IMR-90 (cell line): Measurements from ENCODE around the gene KRT10. TPM values are rescaled to one million over a fixed set of nuclear protein-coding genes. Genes with fewer than 3 reads are reported as not detected.

ENCODE experiments used
- ATAC-seq: fragments of 200-7000 bp; cut with Tn5 transposase; 2 replicates; pipeline ENCODE4 v1.9.1; 2020; ENCODE audit warnings: low read depth, mild to moderate bottlenecking, moderate library complexity
- BruUV-seq: library from RNA; stranded (reverse); fragments of 400-500 nt; replicated peaks from 2 replicates; lab custom pipeline; 2021; lab: Mats Ljungman, UMichigan
- CTCF ChIA-PET: fragments of 300-600 bp; formaldehyde crosslinking; extraction: SDS; loops from one replicate; lab custom pipeline; 2021; ENCODE audit warnings: antibody characterized with exemption; lab: Yijun Ruan, JAX
- POLR2A ChIA-PET: fragments of 300-600 bp; sonication (Branson Sonifier 250); formaldehyde crosslinking; loops from one replicate; lab custom pipeline; 2022; ENCODE audit warnings: antibody characterized with exemption; ENCODE audit not compliant: unreplicated experiment; lab: Charles Lee
- DNase-seq: peaks from one replicate; pipeline ENCODE4 v3.0.0; 2013
- H2AFZ ChIP-seq: replicated peaks from 2 replicates; pipeline ENCODE3; 2013; ENCODE audit warnings: low read length, mild to moderate bottlenecking; ENCODE audit not compliant: poor library complexity
- H2AK5ac ChIP-seq: 2 replicates; pipeline ENCODE4 v1.6.1; 2013; ENCODE audit warnings: low read depth, low read length, inconsistent platforms
- H2AK9ac ChIP-seq: replicated peaks from 2 replicates; pipeline ENCODE3; 2013; ENCODE audit warnings: mild to moderate bottlenecking, low read depth, low read length, moderate library complexity; ENCODE audit not compliant: poor library complexity
- H2BK120ac ChIP-seq: 2 replicates; pipeline ENCODE4 v1.6.1; 2013; ENCODE audit warnings: low read depth, low read length, inconsistent platforms
- H2BK15ac ChIP-seq: 3 replicates; pipeline ENCODE4 v1.6.1; 2013; ENCODE audit warnings: low read depth, low read length, inconsistent platforms
- H2BK20ac ChIP-seq: 2 replicates; pipeline ENCODE4 v1.6.1; 2013; ENCODE audit warnings: low read depth, mild to moderate bottlenecking, inconsistent platforms, low read length, moderate library complexity
- H2BK5ac ChIP-seq: 2 replicates; pipeline ENCODE4 v1.6.1; 2013; ENCODE audit warnings: mild to moderate bottlenecking, low read depth, low read length, inconsistent platforms; ENCODE audit not compliant: poor library complexity, severe bottlenecking
- H3K14ac ChIP-seq: replicated peaks from 2 replicates; pipeline ENCODE4 v1.6.1; 2013; ENCODE audit warnings: low read depth, low read length, inconsistent platforms
- H3K18ac ChIP-seq: 2 replicates; pipeline ENCODE4 v1.6.1; 2013; ENCODE audit warnings: low read depth, low read length, control low read depth
- H3K23ac ChIP-seq: 2 replicates; pipeline ENCODE4 v1.6.1; 2013; ENCODE audit warnings: low read depth, low read length, inconsistent platforms
- H3K27ac ChIP-seq: 2 replicates; pipeline ENCODE4 v1.5.1; 2013; ENCODE audit warnings: mild to moderate bottlenecking, control low read depth, low read length; ENCODE audit not compliant: insufficient read depth
- H3K27me3 ChIP-seq: 2 replicates; pipeline ENCODE4 v1.6.1; 2013; ENCODE audit warnings: low read length; ENCODE audit not compliant: control insufficient read depth, insufficient read depth
- H3K36me3 ChIP-seq: 2 replicates; pipeline ENCODE4 v1.6.1; 2013; ENCODE audit warnings: low read length, mixed read lengths; ENCODE audit not compliant: control insufficient read depth, insufficient read depth
- H3K4ac ChIP-seq: 2 replicates; pipeline ENCODE4 v1.6.1; 2013; ENCODE audit warnings: low read depth, low read length, inconsistent platforms
- H3K4me1 ChIP-seq: 2 replicates; pipeline ENCODE4 v1.6.1; 2013; ENCODE audit warnings: low read length, mixed read lengths; ENCODE audit not compliant: control insufficient read depth, insufficient read depth
- H3K4me2 ChIP-seq: 2 replicates; pipeline ENCODE4 v1.6.1; 2013; ENCODE audit warnings: low read depth, mild to moderate bottlenecking, control low read depth, low read length, moderate library complexity
- H3K4me3 ChIP-seq: 2 replicates; pipeline ENCODE4 v1.5.1; 2013; ENCODE audit warnings: low read depth, mild to moderate bottlenecking, control low read depth, low read length, moderate library complexity; ENCODE audit not compliant: insufficient read depth
- H3K56ac ChIP-seq: 2 replicates; pipeline ENCODE4 v1.6.1; 2013; ENCODE audit warnings: low read length, inconsistent platforms; ENCODE audit not compliant: insufficient read depth; ENCODE audit errors: extremely low read depth
- H3K79me1 ChIP-seq, 2 experiments: 2 replicates each; pipeline ENCODE4 v1.6.1; 2013; ENCODE audit warnings: low read length in 2 of 2, inconsistent platforms in 1 of 2, low read depth in 1 of 2
- H3K9ac ChIP-seq: 2 replicates; pipeline ENCODE4 v1.6.1; 2013; ENCODE audit warnings: low read depth, low read length, control low read depth
- H3K9me1 ChIP-seq: 2 replicates; pipeline ENCODE4 v1.6.1; 2013; ENCODE audit warnings: low read length, inconsistent platforms; ENCODE audit not compliant: insufficient read depth
- H3K9me3 ChIP-seq: 2 replicates; pipeline ENCODE4 v1.6.1; 2013; ENCODE audit warnings: low read length; ENCODE audit not compliant: control insufficient read depth, insufficient read depth
- H4K20me1 ChIP-seq: 2 replicates; pipeline ENCODE4 v1.6.1; 2013; ENCODE audit warnings: low read length, inconsistent platforms; ENCODE audit not compliant: insufficient read depth
- H4K5ac ChIP-seq: 2 replicates; pipeline ENCODE4 v1.6.1; 2013; ENCODE audit warnings: mild to moderate bottlenecking, low read depth, low read length, control low read depth
- H4K8ac ChIP-seq, 2 experiments: 2 replicates each; pipeline ENCODE4 v1.6.1; 2013; ENCODE audit warnings: low read depth in 2 of 2, low read length in 2 of 2, control low read depth in 1 of 2, inconsistent platforms in 1 of 2
- H4K91ac ChIP-seq: 2 replicates; pipeline ENCODE4 v1.6.1; 2013; ENCODE audit warnings: low read depth, low read length, inconsistent platforms; ENCODE audit not compliant: insufficient read depth
- BHLHE40 ChIP-seq: fragments of 150-350 bp; IDR thresholded peaks from 2 replicates; pipeline ENCODE4 v1.6.1; 2016; ENCODE audit warnings: mild to moderate bottlenecking, low read depth, low read length
- CEBPB ChIP-seq: IDR thresholded peaks from 2 replicates; pipeline ENCODE4 v1.6.1; 2012; ENCODE audit warnings: low read depth, low read length, improper control_type of control experiment
- CHD1 ChIP-seq: IDR thresholded peaks from 2 replicates; pipeline ENCODE4 v1.6.1; 2012; ENCODE audit warnings: low read depth, low read length, improper control_type of control experiment
- CTCF ChIP-seq: conservative IDR thresholded peaks from 2 replicates; pipeline ENCODE4 v1.5.1; 2012; ENCODE audit warnings: mild to moderate bottlenecking, low read depth, low read length, improper control_type of control experiment
- FOS ChIP-seq: fragments of 150-350 bp; IDR thresholded peaks from 2 replicates; pipeline ENCODE4 v1.6.1; 2016; ENCODE audit warnings: low read depth, low read length
- MAFK ChIP-seq: IDR thresholded peaks from 2 replicates; pipeline ENCODE4 v1.6.1; 2012; ENCODE audit warnings: low read depth, low read length, improper control_type of control experiment
- MAZ ChIP-seq: IDR thresholded peaks from 2 replicates; pipeline ENCODE4 v1.6.1; 2012; ENCODE audit warnings: low read depth, mild to moderate bottlenecking, low read length, improper control_type of control experiment, moderate library complexity, borderline replicate concordance
- MXI1 ChIP-seq: IDR thresholded peaks from 2 replicates; pipeline ENCODE4 v1.6.1; 2012; ENCODE audit warnings: low read depth, mild to moderate bottlenecking, low read length, moderate library complexity, borderline replicate concordance
- NFE2L2 ChIP-seq: fragments of 150-350 bp; IDR thresholded peaks from 2 replicates; pipeline ENCODE4 v1.6.1; 2016; ENCODE audit warnings: low read depth, mild to moderate bottlenecking, low read length
- RAD21 ChIP-seq: IDR thresholded peaks from 2 replicates; pipeline ENCODE4 v1.6.1; 2012; ENCODE audit warnings: low read length, improper control_type of control experiment
- RCOR1 ChIP-seq: IDR thresholded peaks from 2 replicates; pipeline ENCODE4 v1.6.1; 2012; ENCODE audit warnings: mild to moderate bottlenecking, low read length, improper control_type of control experiment; ENCODE audit not compliant: insufficient replicate concordance
- RFX5 ChIP-seq: IDR thresholded peaks from 2 replicates; pipeline ENCODE4 v1.8.0; 2012; ENCODE audit warnings: low read depth, mild to moderate bottlenecking, low read length, moderate library complexity
- SMC3 ChIP-seq: fragments of 150-350 bp; IDR thresholded peaks from 2 replicates; pipeline ENCODE4 v1.6.1; 2016; ENCODE audit warnings: low read depth, mild to moderate bottlenecking, antibody characterized with exemption, low read length, moderate library complexity
- WGBS, 2 experiments: methylation state at CpG; one replicate each; pipeline versions ENCODE4 v1.1.5 to v1.1.7; 2013; ENCODE audit warnings: missing lambda C conversion rate in 2 of 2; ENCODE audit not compliant: insufficient read length in 1 of 2; ENCODE audit errors: extremely low coverage in 2 of 2; 5-methylcytosine and 5-hydroxymethylcytosine counted together
- dilution Hi-C: fragments of 300-500 bp; cut with HindIII; formaldehyde crosslinking; loops from one replicate; pipeline ENCODE4 v1.14.3; 2018; ENCODE audit warnings: low sequenced_read_pairs; ENCODE audit not compliant: unreplicated experiment
- in situ Hi-C: fragments of 300-500 bp; cut with MboI; formaldehyde crosslinking; loops from 3 replicates; pipeline ENCODE4 v1.14.3; 2019; ENCODE audit warnings: low sequenced_read_pairs, inconsistent platforms, mixed read lengths
- intact Hi-C: fragments of 100-400 bp; cut with micrococcal nuclease; formaldehyde crosslinking; loops from 2 replicates; pipeline ENCODE4 v1.10.0; 2022
- polyA plus RNA-seq, 3 experiments: library from polyadenylated mRNA; depleted of rRNA; stranded (reverse); fragments of >200 nt; gene quantifications; 2 replicates each; pipeline ENCODE4 v1.2.3, GENCODE V29; 2012; ENCODE audit warnings: low replicate concordance in 1 of 3
- total RNA-seq: library from RNA; depleted of rRNA; stranded (reverse); fragments of >200 nt; gene quantifications from 2 replicates; pipeline ENCODE4 v1.2.3, GENCODE V29; 2012
- TF ChIP-seq, protein P1 (sequence below): fragments of 150-350 bp; IDR thresholded peaks from 2 replicates; pipeline ENCODE4 v1.6.1; 2016; ENCODE audit warnings: low read depth, mild to moderate bottlenecking, low read length, moderate library complexity, borderline replicate concordance

The KRT10 gene
- total and polyA plus RNA-seq, 2 of the 4 experiments (the other 2 are of a cell fraction) = 0.18 to 18.3 TPM

DNA sequence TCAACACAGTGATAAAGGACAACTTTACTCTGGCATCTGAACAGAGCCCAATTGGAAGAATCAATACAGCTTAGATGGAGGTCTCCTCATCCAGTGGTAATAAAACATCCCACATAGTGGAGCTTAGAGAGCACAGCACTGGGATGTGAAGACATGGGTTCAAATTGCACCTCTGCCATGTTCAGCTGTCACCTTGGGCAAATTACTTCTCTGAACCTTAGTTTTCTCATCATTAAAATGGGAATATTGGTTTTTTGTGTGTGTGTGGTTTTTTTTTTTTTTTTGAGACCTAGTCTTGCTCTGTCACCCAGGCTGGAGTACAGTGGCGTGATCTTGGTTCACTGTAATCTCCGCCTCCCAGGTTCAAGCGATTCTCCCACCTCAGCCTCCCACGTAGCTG lies 13.6 kb upstream of the KRT10 start:
- no peak overlapping the region for H3K56ac ChIP-seq
- WGBS, 2 experiments = no CpG with 5 or more reads among the region's 4 CpGs
- CTCF ChIA-PET = interaction anchor here (0.6 kb wide), 1 partner anchor 31 kb away, joined by 4 read pairs; no protein-coding TSS in a partner anchor
- BruUV-seq = no TSS peak
- H4K20me1 ChIP-seq = no peaks in the 10 kb centered on the region
- dilution Hi-C loops (no loop called here), in situ Hi-C loops (no loop called here), intact Hi-C loops (no loop called here)
- H2AK5ac ChIP-seq = no peak overlapping the region
- H3K4me2 ChIP-seq = no peak overlapping the region
- H3K23ac ChIP-seq = no peak overlapping the region
- H3K27me3 ChIP-seq = no peaks in the 10 kb centered on the region
- no peak for ATAC-seq
- H2BK15ac ChIP-seq = no peak overlapping the region
- H3K4me3 ChIP-seq = no peak overlapping the region
- H3K18ac ChIP-seq = no peak overlapping the region
- peaks cover 8% of the 10 kb centered on the region for H3K36me3 ChIP-seq
- H4K91ac ChIP-seq = no peak overlapping the region
- H3K9ac ChIP-seq = no peak overlapping the region
- H3K4ac ChIP-seq = no peak overlapping the region
- H3K79me1 ChIP-seq = no peaks in the 10 kb centered on the region; a peak in 1 of 4 replicates
- no peak overlapping the region for H4K8ac ChIP-seq
- H3K9me1 ChIP-seq = 0 out of 2 replicates have a peak, but pooled peaks cover 4% of the 10 kb centered on the region
- H4K5ac ChIP-seq = no peak overlapping the region
- TF ChIP-seq NFE2L2 (no peak), MAZ (no peak), BHLHE40 (no peak), CHD1 (no peak), FOS (no peak), CTCF (no peak), RFX5 (no peak), CEBPB (no peak), MXI1 (no peak), MAFK (no peak), RAD21 (no peak), SMC3 (no peak), RCOR1 (no peak)
- TF ChIP-seq, protein P1, sequence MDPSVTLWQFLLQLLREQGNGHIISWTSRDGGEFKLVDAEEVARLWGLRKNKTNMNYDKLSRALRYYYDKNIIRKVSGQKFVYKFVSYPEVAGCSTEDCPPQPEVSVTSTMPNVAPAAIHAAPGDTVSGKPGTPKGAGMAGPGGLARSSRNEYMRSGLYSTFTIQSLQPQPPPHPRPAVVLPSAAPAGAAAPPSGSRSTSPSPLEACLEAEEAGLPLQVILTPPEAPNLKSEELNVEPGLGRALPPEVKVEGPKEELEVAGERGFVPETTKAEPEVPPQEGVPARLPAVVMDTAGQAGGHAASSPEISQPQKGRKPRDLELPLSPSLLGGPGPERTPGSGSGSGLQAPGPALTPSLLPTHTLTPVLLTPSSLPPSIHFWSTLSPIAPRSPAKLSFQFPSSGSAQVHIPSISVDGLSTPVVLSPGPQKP = no peak
- no peak overlapping the region for H2BK20ac ChIP-seq
- DNase-seq = no peak
- H3K27ac ChIP-seq = no peak overlapping the region
- no peak overlapping the region for H2AK9ac ChIP-seq
- no peak overlapping the region for H2BK5ac ChIP-seq
- no peak overlapping the region for H3K14ac ChIP-seq
- H2AFZ ChIP-seq = no peak overlapping the region
- POLR2A ChIA-PET = no interaction called here
- H2BK120ac ChIP-seq = no peak overlapping the region
- H3K9me3 ChIP-seq = no peaks in the 10 kb centered on the region
- no peaks in the 10 kb centered on the region for H3K4me1 ChIP-seq
